HG03175 (cell line): ENCODE data around the gene MED6.

Experiments
- ATAC-seq: cut with Tn5 transposase; IDR thresholded peaks from one replicate; pipeline ENCODE4 v1.9.1; 2021; ENCODE audit warnings: mild to moderate bottlenecking, moderate library complexity; ENCODE audit not compliant: unreplicated experiment

MED6 gene, protein sequence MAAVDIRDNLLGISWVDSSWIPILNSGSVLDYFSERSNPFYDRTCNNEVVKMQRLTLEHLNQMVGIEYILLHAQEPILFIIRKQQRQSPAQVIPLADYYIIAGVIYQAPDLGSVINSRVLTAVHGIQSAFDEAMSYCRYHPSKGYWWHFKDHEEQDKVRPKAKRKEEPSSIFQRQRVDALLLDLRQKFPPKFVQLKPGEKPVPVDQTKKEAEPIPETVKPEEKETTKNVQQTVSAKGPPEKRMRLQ

DNA sequence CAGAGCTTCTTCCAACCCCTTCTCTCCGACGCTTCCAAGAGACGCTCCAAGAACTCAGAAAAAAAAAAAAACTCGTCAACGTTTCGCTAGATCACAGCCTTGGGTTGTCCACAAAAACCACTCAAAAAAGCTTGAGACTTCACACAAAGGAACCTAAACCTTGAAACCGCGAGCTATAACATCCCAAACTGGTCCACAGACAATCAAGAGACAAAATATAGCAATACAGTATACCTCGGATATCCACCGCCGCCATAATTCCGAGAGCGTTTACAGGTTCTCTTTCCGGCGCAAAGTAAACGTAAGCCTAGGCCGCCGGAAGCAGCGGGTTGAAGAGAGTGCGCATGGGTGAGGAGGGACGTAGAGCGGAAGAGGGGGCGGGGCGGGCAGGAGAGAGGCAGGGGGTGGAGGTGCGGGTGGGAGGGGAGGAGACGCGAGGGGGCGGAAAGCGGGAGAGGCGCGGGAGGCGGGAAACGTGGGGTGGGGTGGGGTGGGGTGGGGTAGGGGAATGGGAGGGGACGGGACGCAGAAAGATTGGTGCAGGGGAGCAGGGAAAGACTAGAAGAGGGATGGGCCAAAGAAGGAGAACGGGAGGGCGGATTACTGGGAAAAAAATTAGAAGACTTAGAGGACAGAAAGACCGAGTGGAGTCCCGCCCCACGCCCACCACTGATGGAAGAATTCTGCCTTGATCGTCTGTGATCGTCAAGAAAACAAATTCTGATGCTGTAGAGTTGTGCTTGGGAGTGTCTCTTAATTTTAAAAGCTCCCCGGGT lies at the start of gene MED6:
MED6 (minus strand) TSS at position 274 of the 776 bp plus-strand sequence; CDS start at position 256, 18 bp downstream.
- ATAC-seq: peak; percentile 93

- no peak for ATAC-seq
Measured at GRCh38 chr14:70649803-70650202, 49.3 kb upstream of the MED6 start.

DNA sequence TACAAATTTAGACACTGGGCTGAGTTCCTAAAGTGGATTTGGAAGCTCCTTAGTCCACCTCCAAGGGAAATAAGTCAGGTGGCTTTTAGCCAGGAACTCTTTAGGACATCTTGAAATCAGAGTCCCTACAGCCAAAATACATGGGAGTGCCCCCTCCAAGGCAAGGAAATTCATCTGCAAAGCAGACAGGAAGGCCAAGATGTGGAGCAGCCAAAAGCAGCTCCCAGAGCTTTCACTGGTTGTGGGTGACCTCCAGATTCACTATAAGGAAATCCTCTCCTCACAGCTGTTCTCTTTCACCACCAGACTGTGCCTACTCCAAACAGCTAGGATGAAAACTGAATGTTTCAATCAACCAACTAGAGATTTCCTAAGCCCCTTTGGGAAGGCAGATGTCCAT lies 47.9 kb upstream of the MED6 start:
- ATAC-seq: no peak

DNA sequence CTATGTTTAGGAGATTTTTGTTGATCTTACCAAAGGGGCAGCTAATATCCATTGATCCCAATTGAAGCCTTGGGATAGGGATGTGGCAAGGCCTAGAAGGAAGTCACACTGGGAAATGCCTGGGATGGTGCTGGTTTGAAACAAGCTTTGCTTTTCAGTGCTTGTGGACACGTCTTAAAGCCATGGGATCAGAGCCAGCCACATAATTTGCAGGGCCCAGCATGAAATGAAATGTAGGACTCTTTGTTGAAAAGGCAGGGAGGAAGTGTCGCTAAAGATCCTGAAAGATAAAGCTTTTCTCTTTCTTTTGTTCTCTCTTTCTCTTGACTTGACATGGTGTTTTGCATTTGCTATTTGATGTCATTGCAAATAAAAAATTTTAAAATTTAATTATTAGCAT lies 46.2 kb upstream of the MED6 start:
- ATAC-seq: no peak

- ATAC-seq: no peak
Measured at GRCh38 chr14:70645892-70646291, 45.4 kb upstream of the MED6 start.

GRCh38 chr14:70643967-70644366 lies 43.5 kb upstream of the MED6 start:
- no peak for ATAC-seq

- no peak for ATAC-seq
Measured at GRCh38 chr14:70642303-70643235, 42.1 kb upstream of the MED6 start.

- no peak for ATAC-seq
Measured at GRCh38 chr14:70641548-70642302, 41.3 kb upstream of the MED6 start, which contains the start of gene TTC9. Gene TTC9, plus strand, starts transcription at chr14:70641916. Its CDS starts 214 bp downstream, at chr14:70642130.

DNA sequence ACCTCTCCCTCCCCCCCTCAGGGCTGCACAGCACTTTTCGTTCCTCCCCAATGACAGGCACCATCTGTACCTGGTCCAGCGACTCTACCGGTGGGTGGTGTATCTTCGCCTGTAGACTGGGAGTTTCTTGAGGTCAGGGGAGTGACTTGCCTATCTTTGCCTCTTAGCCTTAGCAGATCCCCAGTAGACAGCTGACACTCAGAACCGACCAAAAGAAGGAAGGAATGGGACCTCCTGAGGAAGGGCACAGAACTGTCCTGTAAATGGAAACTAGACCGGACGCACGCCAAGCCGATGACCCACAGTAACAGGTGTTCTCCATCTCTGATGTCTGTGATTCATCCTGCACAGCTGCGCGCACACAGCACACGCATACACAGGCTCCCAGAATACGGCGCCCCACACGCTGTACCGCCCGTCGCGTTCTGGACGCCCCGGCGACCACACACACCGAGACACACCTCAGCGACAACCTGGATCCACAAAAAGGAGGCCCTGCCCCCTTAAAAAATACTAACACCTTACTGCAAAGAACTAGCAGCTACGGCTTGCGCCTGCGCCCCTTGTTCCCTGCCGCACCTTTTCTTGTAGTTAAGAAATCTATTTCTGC lies 40.6 kb upstream of the MED6 start:
- peak; percentile 71 for ATAC-seq

DNA sequence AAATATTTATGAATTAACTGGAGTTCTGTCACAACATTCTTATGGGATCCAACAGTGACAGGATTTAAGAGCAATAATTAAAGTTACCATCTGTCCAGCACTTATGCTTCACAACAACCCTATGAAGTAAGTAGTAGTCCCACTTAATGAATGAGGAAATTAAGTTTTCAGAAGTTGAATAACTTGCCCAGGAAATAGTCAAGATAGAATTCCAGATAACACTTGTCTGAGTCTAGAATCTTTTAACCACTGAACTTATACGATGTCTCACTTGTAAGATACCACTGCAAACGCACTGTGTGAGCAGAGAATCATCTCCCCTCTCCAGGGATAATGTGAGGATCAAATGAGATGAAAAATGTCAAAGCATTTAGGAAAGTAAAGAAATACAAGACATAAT lies 38.0 kb upstream of the MED6 start:
- no peak for ATAC-seq

DNA sequence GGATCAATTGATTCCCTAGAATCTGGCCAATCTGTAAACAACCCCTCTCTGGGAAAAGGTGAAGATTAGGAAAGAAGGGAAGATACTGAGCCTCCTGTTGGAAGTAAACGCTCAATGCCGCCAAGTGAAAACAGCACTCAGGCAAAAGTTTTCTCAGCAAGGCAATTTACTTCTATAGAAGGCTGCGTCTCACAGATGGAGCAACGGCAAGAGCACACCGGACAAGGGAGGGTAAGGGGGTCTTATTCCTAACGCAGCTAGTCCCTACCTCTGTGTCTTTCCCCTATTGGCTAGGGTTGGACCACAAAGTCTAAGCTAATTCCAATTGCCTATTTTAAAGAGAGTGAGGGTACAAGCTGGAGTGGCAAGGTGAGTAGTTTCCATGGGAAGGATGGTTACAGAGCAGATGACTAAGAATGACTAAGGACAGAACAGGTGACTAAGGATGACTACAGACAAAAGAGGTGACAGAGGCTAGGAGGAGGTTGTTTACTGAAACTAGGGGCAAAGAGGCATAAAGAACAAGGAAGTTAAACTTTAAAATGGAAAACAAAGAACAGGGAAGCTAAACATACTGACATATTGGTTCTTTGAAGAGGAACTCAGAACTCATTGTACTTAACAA lies 35.6 kb upstream of the MED6 start:
- no peak for ATAC-seq

- no peak for ATAC-seq
Measured at GRCh38 chr14:70631948-70632347, 31.5 kb upstream of the MED6 start.

DNA sequence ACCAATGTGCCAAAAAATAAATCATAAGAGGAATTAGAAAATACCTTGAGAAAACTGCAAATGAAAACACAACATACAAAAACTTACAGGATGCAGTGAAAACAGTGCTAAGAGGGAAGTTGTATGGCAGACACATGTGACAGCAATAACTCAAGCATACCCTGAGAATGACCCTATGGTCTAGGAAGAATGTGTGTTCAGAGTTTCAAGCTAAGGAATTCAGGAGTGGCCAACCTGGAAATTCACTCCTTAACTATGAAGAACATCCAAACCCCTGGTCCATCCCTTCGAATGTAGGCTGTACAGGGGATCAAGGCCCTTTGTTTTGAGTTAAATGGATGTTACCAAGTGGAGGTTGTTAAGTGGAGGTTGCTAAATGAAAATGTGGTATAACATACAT lies 24.5 kb upstream of the MED6 start:
- no peak for ATAC-seq

GRCh38 chr14:70622111-70622712 lies 21.8 kb upstream of the MED6 start:
- ATAC-seq: no peak

GRCh38 chr14:70619708-70620107 lies 19.3 kb upstream of the MED6 start:
- no peak for ATAC-seq

- no peak for ATAC-seq
Measured at GRCh38 chr14:70618314-70618713, 17.9 kb upstream of the MED6 start.

GRCh38 chr14:70616646-70617045 lies 16.2 kb upstream of the MED6 start:
- no peak for ATAC-seq

DNA sequence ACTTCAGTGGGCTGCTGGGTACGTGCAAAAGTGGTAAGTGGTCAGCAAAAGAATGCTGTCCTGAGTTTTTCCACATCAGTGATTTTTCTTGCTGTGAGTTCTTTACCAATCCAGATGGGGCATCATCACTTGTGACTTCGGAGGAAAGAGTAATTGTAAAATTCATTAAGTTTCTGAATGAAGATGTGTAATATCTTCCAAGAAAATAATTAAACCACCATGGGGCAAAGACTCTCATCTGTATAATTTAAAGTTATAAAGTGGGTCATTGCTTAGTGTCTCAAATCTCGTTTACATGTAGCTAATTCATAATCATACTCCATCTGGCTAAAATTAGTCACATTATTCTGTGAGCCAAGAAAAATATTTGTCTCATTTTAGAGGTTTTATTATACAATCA lies 10.8 kb upstream of the MED6 start:
- ATAC-seq: no peak

- no peak for ATAC-seq
Measured at GRCh38 chr14:70602254-70602653, 1.8 kb upstream of the MED6 start.
